HG03521 (cell line): ENCODE measurements around the gene BICC1.
"Not testable (repeated sequence)": the region's sequence is repeated elsewhere in the genome, so short reads cannot be mapped to it uniquely, and the experiment has no call there.

Experiments used
- ATAC-seq: cut with Tn5 transposase; IDR thresholded peaks from one replicate; pipeline ENCODE4 v1.9.1; 2021; ENCODE audit warnings: mild to moderate bottlenecking, moderate library complexity; ENCODE audit not compliant: unreplicated experiment

The BICC1 gene

GRCh38 chr10:58597211-58597610 lies 84.5 kb downstream of the BICC1 start:
- ATAC-seq: not testable (repeated sequence)

GRCh38 chr10:58599927-58600553 lies 87.4 kb downstream of the BICC1 start:
- ATAC-seq: no peak

- ATAC-seq: no peak
Observed at GRCh38 chr10:58608351-58608750, 95.7 kb downstream of the BICC1 start.

- ATAC-seq: no peak
Observed at GRCh38 chr10:58608826-58609531, 96.3 kb downstream of the BICC1 start.

GRCh38 chr10:58609532-58610150 lies 97.0 kb downstream of the BICC1 start:
- ATAC-seq: no peak

GRCh38 chr10:58615237-58615935 lies 102.7 kb downstream of the BICC1 start:
- ATAC-seq: no peak

GRCh38 chr10:58618158-58618676 lies 105.5 kb downstream of the BICC1 start:
- no peak for ATAC-seq

- ATAC-seq: no peak
Observed at GRCh38 chr10:58621379-58622077, 108.9 kb downstream of the BICC1 start.

- no peak for ATAC-seq
Observed at GRCh38 chr10:58622246-58622645, 109.6 kb downstream of the BICC1 start.

- no peak for ATAC-seq
Observed at GRCh38 chr10:58625070-58625469, 112.4 kb downstream of the BICC1 start.

- ATAC-seq: no peak
Observed at GRCh38 chr10:58627392-58627791, 114.7 kb downstream of the BICC1 start.

GRCh38 chr10:58631715-58632114 lies 119.0 kb downstream of the BICC1 start:
- no peak for ATAC-seq

GRCh38 chr10:58632216-58632615 lies 119.5 kb downstream of the BICC1 start:
- no peak for ATAC-seq

GRCh38 chr10:58637352-58637751 lies 124.7 kb downstream of the BICC1 start:
- ATAC-seq: no peak

GRCh38 chr10:58638388-58638787 lies 125.7 kb downstream of the BICC1 start:
- no peak for ATAC-seq

GRCh38 chr10:58641095-58641531 lies 128.4 kb downstream of the BICC1 start:
- ATAC-seq: no peak

GRCh38 chr10:58641708-58642107 lies 129.0 kb downstream of the BICC1 start:
- ATAC-seq: no peak

GRCh38 chr10:58642283-58642682 lies 129.6 kb downstream of the BICC1 start:
- no peak for ATAC-seq

GRCh38 chr10:58642916-58643428 lies 130.3 kb downstream of the BICC1 start:
- no peak for ATAC-seq

- no peak for ATAC-seq
Observed at GRCh38 chr10:58644311-58644710, 131.6 kb downstream of the BICC1 start.
